Esophagus squamous epithelium (tissue), 5 donors: Measurements from ENCODE around the gene ZNF10. TPM values are rescaled to one million over a fixed set of nuclear protein-coding genes. Genes with fewer than 3 reads are reported as not detected.

ENCODE experiments used
- DNase-seq: peaks from one replicate; lab custom pipeline; 2025; lab: John Stamatoyannopoulos, UW
- H3K27ac ChIP-seq, 4 donors: fragments of 200-600 bp; sonication (generic); one replicate each; pipeline ENCODE4 v1.5.1; 2016 to 2019; ENCODE audit warnings: mild to moderate bottlenecking in 1 of 4
- H3K27me3 ChIP-seq, 4 donors: fragments of 200-600 bp; sonication (generic); 1 replicate in 3 of 4; 2 replicates in 1 of 4; pipeline versions ENCODE4 v1.5.1 to v1.6.0; 2017 to 2021; ENCODE audit warnings: antibody characterized with exemption in 1 of 4
- H3K36me3 ChIP-seq, 3 donors: fragments of 200-600 bp; sonication (generic); one replicate each; pipeline ENCODE4 v1.5.1; 2016 to 2019
- H3K4me1 ChIP-seq, 3 donors: fragments of 200-600 bp; sonication (generic); one replicate each; pipeline ENCODE4 v1.5.1; 2017 to 2019
- H3K4me3 ChIP-seq, 4 donors: fragments of 200-600 bp; sonication (generic); 1 replicate in 3 of 4; 2 replicates in 1 of 4; pipeline ENCODE4 v1.5.1; 2016 to 2019; ENCODE audit warnings: mild to moderate bottlenecking in 2 of 4, moderate library complexity in 1 of 4
- H3K9me3 ChIP-seq, 3 donors: fragments of 200-600 bp; sonication (generic); one replicate each; pipeline ENCODE4 v1.5.1; 2016 to 2019
- CTCF ChIP-seq, 6 experiments: fragments of 450-650 bp in 4 of 6; fragments of 200-600 bp in 2 of 6; sonication (generic) in 2 of 6; IDR thresholded peaks; one replicate each; pipeline ENCODE4 v1.5.1; 2016 to 2019; ENCODE audit warnings: antibody characterized with exemption in 6 of 6, mild to moderate bottlenecking in 4 of 6, moderate library complexity in 4 of 6
- POLR2A ChIP-seq, 4 donors: fragments of 450-650 bp; IDR thresholded peaks; one replicate each; pipeline ENCODE4 v1.6.1; 2017; ENCODE audit warnings: antibody characterized with exemption in 4 of 4, mild to moderate bottlenecking in 4 of 4, moderate library complexity in 3 of 4
- WGBS, 2 donors: methylation state at CpG; one replicate each; pipeline ENCODE4 v1.1.5; 2018; 5-methylcytosine and 5-hydroxymethylcytosine counted together
- intact Hi-C: fragments of 100-400 bp; cut with DNase I; formaldehyde crosslinking; loops from one replicate; pipeline ENCODE4 v1.15.0; 2022
- total RNA-seq, 4 donors: library from RNA; depleted of rRNA; stranded (reverse); fragments of >200 nt; gene quantifications; one replicate each; pipeline ENCODE4 v1.1.0, GENCODE V29; 2016
- donor health status: DM: yes; HTN: yes; CAD: no.

ZNF10 gene
- 1 to 10 TPM; 2.2 to 5.9 (median 4.1) TPM for total RNA-seq

GRCh38 chr12:133130038-133130807 lies at the start of gene ZNF10, which contains the start of gene ZNF891:
ZNF10 (plus strand) TSS chr12:133130627; CDS start chr12:133144493, 13,866 bp downstream.
ZNF891 (minus strand) TSS chr12:133130274; CDS start chr12:133121918, 8,356 bp downstream.
- TF ChIP-seq POLR2A (IDR thresholded peaks at IDR 0.05) (peak in 3 of 4 donors; percentile 35 to 81 (median 69)), CTCF (IDR thresholded peaks at IDR 0.05) (no peak)
- peak; percentile 86 for DNase-seq
- Histone ChIP-seq H3K4me1 (peaks cover 0 to 18% (median 0%) of the 10 kb centered on the region in 3 donors), H3K27me3 (no peaks in the 10 kb centered on the region), H3K27ac (peak within 1 kb of the TSS; percentile 91 to 99 (median 96)), H3K4me3 (peak within 1 kb of the TSS; percentile 70 to 93 (median 84)), H3K9me3 (peaks cover 8 to 64% (median 58%) of the 10 kb centered on the region in 3 donors), H3K36me3 (peaks cover 0 to 65% (median 4%) of the 10 kb centered on the region in 3 donors)
- intact Hi-C loops, result no loop called here
- 0% methylated on average over 10 of the region's 87 CpGs for WGBS, 2 donors

GRCh38 chr12:133081159-133081780 lies 49.2 kb upstream of the ZNF10 start:
- intact Hi-C loops, result no loop called here
- Histone ChIP-seq H3K27me3 (no peaks in the 10 kb centered on the region), H3K4me1 (peaks cover 4 to 14% (median 6%) of the 10 kb centered on the region in 3 donors), H3K27ac (peak overlapping the region; percentile 97 to 99 (median 98)), H3K9me3 (peaks cover 5 to 78% (median 75%) of the 10 kb centered on the region in 3 donors), H3K4me3 (peak overlapping the region; percentile 76 to 97 (median 90)), H3K36me3 (peaks cover 17 to 48% (median 21%) of the 10 kb centered on the region in 3 donors)
- TF ChIP-seq POLR2A (IDR thresholded peaks at IDR 0.05), result no peak
- TF ChIP-seq CTCF (IDR thresholded peaks at IDR 0.05), result no peak
- DNase-seq, result no peak
- 25 to 34% methylated on average over 16 to 17 of the region's 17 CpGs for WGBS, 2 donors

GRCh38 chr12:133083345-133083744 lies 47.1 kb upstream of the ZNF10 start:
- H3K9me3 ChIP-seq, result peaks cover under 1 to 78% (median 75%) of the 10 kb centered on the region in 3 donors
- H3K27ac ChIP-seq, result no peak overlapping the region
- peaks cover 4 to 14% (median 6%) of the 10 kb centered on the region in 3 donors for H3K4me1 ChIP-seq
- no peaks in the 10 kb centered on the region for H3K27me3 ChIP-seq
- DNase-seq, result no peak
- intact Hi-C loops, result no loop called here
- no peak for TF ChIP-seq POLR2A (IDR thresholded peaks at IDR 0.05)
- TF ChIP-seq CTCF (IDR thresholded peaks at IDR 0.05), result no peak
- 93 to 94% methylated on average over 6 of the region's 6 CpGs for WGBS, 2 donors
- H3K36me3 ChIP-seq, result peaks cover 29 to 68% (median 29%) of the 10 kb centered on the region in 3 donors
- H3K4me3 ChIP-seq, result no peak overlapping the region

- Histone ChIP-seq H3K27ac (no peak overlapping the region), H3K27me3 (no peaks in the 10 kb centered on the region), H3K9me3 (peaks cover 23 to 100% (median 100%) of the 10 kb centered on the region in 3 donors), H3K4me3 (peak overlapping the region in 1 of 4 donors; percentile 29), H3K36me3 (peaks cover 15 to 95% (median 21%) of the 10 kb centered on the region in 3 donors), H3K4me1 (no peaks in the 10 kb centered on the region)
- no peak for DNase-seq
- 100% methylated on average over 3 of the region's 3 CpGs for WGBS, 2 donors
- TF ChIP-seq CTCF (IDR thresholded peaks at IDR 0.05) (no peak), POLR2A (IDR thresholded peaks at IDR 0.05) (no peak)
- intact Hi-C loops, result no loop called here
These were observed 24.8 kb upstream of the ZNF10 start for GRCh38 chr12:133105620-133106019.
